Measurements from ENCODE around the gene BACH2. TPM values are rescaled to one million over a fixed set of nuclear protein-coding genes. Genes with fewer than 3 reads are reported as not detected.

BACH2 gene
- total RNA-seq, 1 donor, result 3.6 TPM

- no peak overlapping the region for H3K27ac ChIP-seq (ENCODE audit: low read depth, low read length)
- H3K79me2 ChIP-seq (ENCODE audit: insufficient read depth, low read length), result no peaks in the 10 kb centered on the region
- H3K9me3 ChIP-seq (ENCODE audit: low read depth, low read length), result no peaks in the 10 kb centered on the region
- no peaks in the 10 kb centered on the region for H4K20me1 ChIP-seq (ENCODE audit: insufficient read depth, low read length)
- TF ChIP-seq CTCF (IDR thresholded peaks at IDR 0.05; ENCODE audit: extremely low read depth, low read depth, low read length), result no peak
- H3K4me1 ChIP-seq (ENCODE audit: insufficient read depth, low read length), result no peaks in the 10 kb centered on the region
- H2AFZ ChIP-seq (ENCODE audit: low read length), result no peak overlapping the region
- no peak overlapping the region for H3K4me3 ChIP-seq (ENCODE audit: insufficient read depth, low read length)
- H3K36me3 ChIP-seq (ENCODE audit: insufficient read depth, low read length), result no peaks in the 10 kb centered on the region
- no peak for DNase-seq (ENCODE audit: insufficient read length, low spot score, missing footprints)
- no peak overlapping the region for H3K4me2 ChIP-seq (ENCODE audit: insufficient read depth, low read length)
- peaks cover 5% of the 10 kb centered on the region for H3K27me3 ChIP-seq (ENCODE audit: insufficient read depth, low read length)
Measured at GRCh38 chr6:90144396-90144795, 152.2 kb downstream of the BACH2 start.

- no peak for TF ChIP-seq CTCF (IDR thresholded peaks at IDR 0.05; ENCODE audit: extremely low read depth, low read depth, low read length)
Measured at GRCh38 chr6:90140683-90141082, 156.0 kb downstream of the BACH2 start.

GRCh38 chr6:90139272-90139817 lies 157.3 kb downstream of the BACH2 start:
- no peak for TF ChIP-seq CTCF (IDR thresholded peaks at IDR 0.05; ENCODE audit: extremely low read depth, low read depth, low read length)
- H3K9me3 ChIP-seq (ENCODE audit: low read depth, low read length), result no peaks in the 10 kb centered on the region

More at GRCh38 chr6:90140683-90141082, 156.0 kb downstream of the BACH2 start:
- no peak overlapping the region for H3K27ac ChIP-seq (ENCODE audit: low read depth, low read length)
- no peaks in the 10 kb centered on the region for H3K36me3 ChIP-seq (ENCODE audit: insufficient read depth, low read length)
- H4K20me1 ChIP-seq (ENCODE audit: insufficient read depth, low read length), result no peaks in the 10 kb centered on the region
- H3K79me2 ChIP-seq (ENCODE audit: insufficient read depth, low read length), result no peaks in the 10 kb centered on the region
- no peak overlapping the region for H3K4me3 ChIP-seq (ENCODE audit: insufficient read depth, low read length)
- H2AFZ ChIP-seq (ENCODE audit: low read length), result no peak overlapping the region
- peaks cover 27% of the 10 kb centered on the region for H3K4me1 ChIP-seq (ENCODE audit: insufficient read depth, low read length)
- no peak overlapping the region for H3K4me2 ChIP-seq (ENCODE audit: insufficient read depth, low read length)
- no peaks in the 10 kb centered on the region for H3K27me3 ChIP-seq (ENCODE audit: insufficient read depth, low read length)
- no peaks in the 10 kb centered on the region for H3K9me3 ChIP-seq (ENCODE audit: low read depth, low read length)
- no peak for DNase-seq (ENCODE audit: insufficient read length, low spot score, missing footprints)

GRCh38 chr6:90136837-90137568 lies 159.6 kb downstream of the BACH2 start:
- peak overlapping the region; percentile 97 for H3K27ac ChIP-seq (ENCODE audit: low read depth, low read length)
- no peaks in the 10 kb centered on the region for H4K20me1 ChIP-seq (ENCODE audit: insufficient read depth, low read length)
- no peak overlapping the region for H3K4me3 ChIP-seq (ENCODE audit: insufficient read depth, low read length)
- peak overlapping the region; percentile 62 for H3K4me2 ChIP-seq (ENCODE audit: insufficient read depth, low read length)
- DNase-seq (ENCODE audit: insufficient read length, low spot score, missing footprints), result no peak
- TF ChIP-seq CTCF (IDR thresholded peaks at IDR 0.05; ENCODE audit: extremely low read depth, low read depth, low read length), result no peak
- H3K4me1 ChIP-seq (ENCODE audit: insufficient read depth, low read length), result peaks cover 44% of the 10 kb centered on the region
- no peaks in the 10 kb centered on the region for H3K27me3 ChIP-seq (ENCODE audit: insufficient read depth, low read length)
- H2AFZ ChIP-seq (ENCODE audit: low read length), result peak overlapping the region; percentile 2
- H3K36me3 ChIP-seq (ENCODE audit: insufficient read depth, low read length), result no peaks in the 10 kb centered on the region
- no peaks in the 10 kb centered on the region for H3K9me3 ChIP-seq (ENCODE audit: low read depth, low read length)
- H3K79me2 ChIP-seq (ENCODE audit: insufficient read depth, low read length), result no peaks in the 10 kb centered on the region

More at GRCh38 chr6:90139272-90139817, 157.3 kb downstream of the BACH2 start:
- Histone ChIP-seq H2AFZ (ENCODE audit: low read length) (no peak overlapping the region), H3K36me3 (ENCODE audit: insufficient read depth, low read length) (no peaks in the 10 kb centered on the region), H3K27ac (ENCODE audit: low read depth, low read length) (no peak overlapping the region), H3K4me3 (ENCODE audit: insufficient read depth, low read length) (no peak overlapping the region), H4K20me1 (ENCODE audit: insufficient read depth, low read length) (no peaks in the 10 kb centered on the region), H3K4me1 (ENCODE audit: insufficient read depth, low read length) (peaks cover 36% of the 10 kb centered on the region), H3K27me3 (ENCODE audit: insufficient read depth, low read length) (no peaks in the 10 kb centered on the region), H3K4me2 (ENCODE audit: insufficient read depth, low read length) (no peak overlapping the region), H3K79me2 (ENCODE audit: insufficient read depth, low read length) (no peaks in the 10 kb centered on the region)
- DNase-seq (ENCODE audit: insufficient read length, low spot score, missing footprints), result no peak
